ENCODE data around the gene TUBGCP3.

GRCh38 chr13:112530861-112531260 lies 57.1 kb downstream of the TUBGCP3 start:
- TF ChIP-seq CTCF (IDR thresholded peaks at IDR 0.05; ENCODE audit: poor library complexity, severe bottlenecking) (no peak), REST (IDR thresholded peaks at IDR 0.05; ENCODE audit: borderline replicate concordance) (no peak), TAF1 (IDR thresholded peaks at IDR 0.05; ENCODE audit: low read depth) (no peak), EP300 (conservative IDR thresholded peaks at IDR 0.05; ENCODE audit: poor library complexity, severe bottlenecking) (no peak)
